Activated T-cell treated with anti-CD3 and anti-CD28 coated beads for 24 hours (primary cell): Measurements from ENCODE around the gene SLC7A14.

ENCODE experiments used
- DNase-seq: peaks from one replicate; pipeline ENCODE4 v3.0.0-alpha.2; 2020; ENCODE audit warnings: low read depth

Gene SLC7A14

GRCh38 chr3:170534227-170534626, 51.6 kb downstream of the SLC7A14 start:
- no peak for DNase-seq

DNA sequence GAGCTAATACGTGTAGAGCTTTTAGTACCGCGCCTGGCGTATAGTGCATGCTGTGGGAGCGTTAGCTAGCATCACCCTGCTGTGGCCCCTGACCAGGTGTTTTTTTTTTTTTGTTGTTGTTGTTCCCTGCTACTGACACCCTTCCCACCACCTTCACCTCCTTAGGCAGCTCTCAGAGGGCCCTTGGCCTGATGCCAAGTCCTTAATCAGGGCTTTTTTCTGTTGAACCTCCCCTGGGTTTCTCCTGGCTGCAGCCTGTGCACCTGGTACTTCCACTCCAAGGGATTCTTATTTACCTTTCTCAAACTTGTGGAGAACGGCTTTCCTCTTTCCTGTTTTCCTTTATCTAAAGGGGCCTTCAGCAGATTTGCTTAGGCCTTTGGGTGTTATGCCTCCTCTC, 53.3 kb downstream of the SLC7A14 start:
- no peak for DNase-seq

DNA sequence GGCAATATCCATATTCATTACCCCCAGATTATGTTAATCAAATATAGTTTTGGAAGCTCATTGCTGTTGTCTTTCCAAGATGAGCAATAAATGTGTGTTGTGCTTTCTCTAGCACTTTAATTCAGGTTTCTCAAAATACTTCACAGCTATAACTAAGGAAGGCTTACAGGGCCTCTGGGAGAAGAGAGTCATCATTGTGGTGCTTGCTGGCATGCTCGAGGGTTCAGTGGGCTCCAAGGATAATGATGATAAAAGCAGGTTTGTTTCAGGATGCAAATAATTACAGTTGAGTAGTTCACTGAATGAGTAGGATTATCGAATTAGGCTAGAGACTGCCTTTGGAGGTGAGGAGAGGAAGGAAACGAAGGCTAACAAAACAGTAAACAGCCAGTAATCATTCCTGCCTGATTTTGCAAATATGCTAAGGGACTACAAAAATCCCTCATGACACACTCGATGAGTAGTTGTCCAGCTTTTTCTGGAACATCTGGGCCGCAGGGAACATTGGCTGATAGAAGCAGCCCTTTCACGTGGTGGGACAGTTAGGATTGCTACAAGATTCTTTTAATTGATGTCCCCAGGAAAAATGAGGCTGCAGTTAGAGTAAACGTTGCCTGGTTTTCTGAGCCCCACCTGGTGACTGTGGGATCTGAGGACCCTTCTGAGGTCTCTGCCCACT, 54.1 kb downstream of the SLC7A14 start:
- DNase-seq, result no peak

DNA sequence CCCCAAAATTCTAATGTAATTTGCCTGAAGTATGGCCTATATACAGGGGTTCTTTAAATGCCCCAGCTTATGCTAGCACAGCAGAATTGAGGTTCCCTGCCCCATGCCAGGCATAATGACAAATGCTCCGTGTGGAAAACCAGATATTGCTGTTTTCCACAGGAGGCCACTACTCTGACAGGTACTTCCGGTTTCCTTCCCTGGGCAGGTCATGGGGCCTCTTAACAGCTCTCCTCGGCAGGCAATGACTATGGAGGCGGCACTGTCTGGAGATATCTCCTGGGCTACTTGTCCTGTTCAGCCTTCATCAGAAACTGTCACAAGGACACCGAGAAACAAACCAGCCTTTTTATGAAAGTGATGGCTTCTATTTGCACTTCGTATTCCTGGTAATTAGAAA, 54.8 kb downstream of the SLC7A14 start:
- no peak for DNase-seq

GRCh38 chr3:170529912-170530311, 56.0 kb downstream of the SLC7A14 start:
- no peak for DNase-seq

DNA sequence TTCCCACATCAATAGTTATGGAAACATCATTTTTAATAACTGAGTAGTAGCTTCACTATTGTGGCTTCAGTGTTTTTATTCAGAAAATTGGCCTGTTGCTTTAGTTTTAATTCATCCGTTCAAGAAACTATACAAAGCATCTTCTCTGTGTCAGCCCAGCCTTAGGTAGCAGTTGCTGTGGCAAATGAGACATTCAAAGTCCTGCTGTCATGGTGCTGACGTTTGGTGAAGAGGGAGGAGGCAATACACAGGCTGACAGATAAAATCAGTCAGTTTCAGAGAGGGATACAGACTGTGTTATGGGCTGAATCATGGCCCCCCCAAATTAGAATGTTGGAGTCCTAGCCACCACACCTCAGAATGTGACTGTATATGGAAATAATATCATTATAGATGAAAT, 56.5 kb downstream of the SLC7A14 start:
- DNase-seq, result no peak

- no peak for DNase-seq
Measured at GRCh38 chr3:170528726-170529125, 57.1 kb downstream of the SLC7A14 start.

DNA sequence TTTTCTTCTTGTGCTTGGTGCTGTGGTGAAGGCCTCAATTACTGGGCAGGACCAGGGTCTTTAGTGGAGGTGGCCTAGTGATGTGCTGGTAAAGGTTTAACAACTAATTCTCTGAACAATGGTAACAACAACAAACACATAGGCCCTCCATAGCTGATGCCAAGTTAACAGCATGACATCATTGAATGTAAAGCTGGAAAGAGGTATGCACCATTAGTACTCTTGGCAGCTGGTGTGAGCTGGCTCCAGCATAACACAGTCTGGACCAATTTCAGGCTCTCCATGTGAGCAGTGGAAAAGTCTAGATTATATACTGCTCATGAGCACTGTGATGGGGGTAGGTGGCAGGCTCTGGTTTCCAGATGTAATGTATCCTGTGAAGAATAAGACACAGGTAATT, 61.8 kb downstream of the SLC7A14 start:
- DNase-seq, result no peak

GRCh38 chr3:170523248-170523647, 62.6 kb downstream of the SLC7A14 start:
- DNase-seq, result no peak

- no peak for DNase-seq
Measured at GRCh38 chr3:170522201-170522600, 63.7 kb downstream of the SLC7A14 start.

- no peak for DNase-seq
Measured at GRCh38 chr3:170520996-170521395, 64.9 kb downstream of the SLC7A14 start.

DNA sequence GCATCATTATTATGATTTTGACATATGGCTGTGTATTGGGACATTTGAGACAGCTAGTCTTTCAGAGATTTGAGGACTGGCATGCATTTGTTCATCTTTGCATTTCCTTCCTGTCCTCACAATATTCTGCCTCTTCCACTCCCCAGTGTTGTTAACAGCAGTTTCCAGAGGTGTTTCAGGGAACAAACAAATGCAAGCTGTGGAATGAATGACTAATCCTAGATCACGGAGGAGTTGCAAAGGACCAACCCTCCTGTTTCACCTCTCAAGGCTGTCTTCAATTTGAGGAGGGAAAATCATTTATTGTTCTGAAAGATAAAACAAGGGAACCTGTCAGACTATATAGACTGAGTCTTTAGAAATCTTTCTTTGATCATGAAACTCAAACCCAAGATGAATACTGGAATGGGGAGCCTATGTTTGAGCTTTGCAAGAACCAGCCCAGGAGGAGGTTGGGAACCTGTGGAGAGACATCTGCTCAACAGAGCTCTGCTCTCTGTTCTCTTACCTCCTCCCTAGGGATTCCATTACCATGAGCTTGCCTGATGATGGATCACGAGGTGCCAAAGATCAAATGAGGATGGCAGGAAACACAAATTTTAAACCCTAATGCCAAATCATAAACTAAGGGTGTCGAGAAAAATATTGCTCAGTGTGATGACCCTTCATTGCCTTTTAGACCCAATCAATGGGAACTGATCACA, 68.5 kb downstream of the SLC7A14 start:
- DNase-seq, result no peak

- DNase-seq, result no peak
Measured at GRCh38 chr3:170513642-170514041, 72.2 kb downstream of the SLC7A14 start.

- no peak for DNase-seq
Measured at GRCh38 chr3:170511371-170511770, 74.5 kb downstream of the SLC7A14 start.

GRCh38 chr3:170508839-170509238, 77.0 kb downstream of the SLC7A14 start:
- no peak for DNase-seq

DNA sequence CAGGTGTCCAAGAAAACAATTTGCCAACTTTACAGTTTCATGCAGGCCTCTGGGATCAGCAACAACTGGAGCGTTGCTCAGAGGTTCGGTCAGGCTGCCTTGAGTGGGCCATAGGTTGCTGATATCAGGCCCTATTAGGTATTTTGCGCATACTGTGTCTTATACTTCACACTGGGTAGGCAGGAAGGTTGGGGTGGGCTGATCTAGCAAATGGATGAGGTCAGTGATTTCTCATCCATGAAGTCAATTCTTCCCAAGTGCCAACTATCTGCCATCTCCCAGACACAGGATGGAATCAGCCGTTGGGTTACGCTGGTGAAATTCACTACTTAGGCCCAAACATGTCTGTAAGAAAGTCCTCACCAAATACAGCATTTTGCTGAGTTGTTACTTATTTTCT, 77.6 kb downstream of the SLC7A14 start:
- DNase-seq, result no peak

GRCh38 chr3:170507063-170507462, 78.8 kb downstream of the SLC7A14 start:
- DNase-seq, result no peak

GRCh38 chr3:170506556-170506955, 79.3 kb downstream of the SLC7A14 start:
- DNase-seq, result no peak

GRCh38 chr3:170502297-170502696, 83.6 kb downstream of the SLC7A14 start:
- no peak for DNase-seq

DNA sequence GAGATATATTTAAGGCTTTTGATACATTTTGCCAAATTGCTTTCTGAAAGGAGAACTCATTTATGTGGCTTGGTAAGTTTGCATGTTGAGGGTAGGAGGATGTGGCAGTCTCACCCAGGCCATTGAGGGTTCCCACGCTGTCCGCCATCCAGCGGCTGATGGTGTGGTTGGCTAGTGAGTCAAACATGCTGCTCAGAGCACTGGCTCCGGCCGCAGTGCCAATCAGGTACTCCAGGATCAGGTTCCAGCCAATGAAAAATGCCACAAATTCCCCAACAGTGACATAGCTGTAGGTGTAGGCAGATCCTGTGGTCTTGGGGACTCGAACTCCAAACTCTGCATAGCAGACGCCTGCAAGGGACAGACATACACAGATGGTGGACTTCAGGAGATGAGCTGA, 84.9 kb downstream of the SLC7A14 start:
- no peak for DNase-seq

- DNase-seq, result no peak
Measured at GRCh38 chr3:170500462-170500861, 85.4 kb downstream of the SLC7A14 start.

- no peak for DNase-seq
Measured at GRCh38 chr3:170499562-170500156, 86.2 kb downstream of the SLC7A14 start.
